Vagina (tissue), 2 donors: ENCODE data around the gene IGFBP1.
"Not testable (repeated sequence)": the region's sequence is repeated elsewhere in the genome, so short reads cannot be mapped to it uniquely, and the experiment has no call there.

Experiments
- CTCF ChIP-seq, 3 experiments: fragments of 450-650 bp in 2 of 3; fragments of 200-600 bp in 1 of 3; sonication (generic) in 1 of 3; IDR thresholded peaks; one replicate each; pipeline ENCODE4 v1.5.1; 2017 to 2019; ENCODE audit warnings: antibody characterized with exemption in 3 of 3, mild to moderate bottlenecking in 2 of 3, moderate library complexity in 2 of 3
- POLR2A ChIP-seq, 2 donors: fragments of 450-650 bp; IDR thresholded peaks; one replicate each; pipeline ENCODE4 v1.6.1; 2017; ENCODE audit warnings: antibody characterized with exemption in 2 of 2, mild to moderate bottlenecking in 2 of 2, moderate library complexity in 2 of 2
- POLR2AphosphoS5 ChIP-seq, 2 donors: sonication (generic); formaldehyde crosslinking; IDR thresholded peaks; one replicate each; pipeline ENCODE4 v1.9.0; 2017; ENCODE audit warnings: antibody characterized with exemption in 2 of 2, mild to moderate bottlenecking in 2 of 2, low read depth in 1 of 2; ENCODE audit not compliant: insufficient read depth in 1 of 2

- not testable (repeated sequence) for TF ChIP-seq CTCF (IDR thresholded peaks at IDR 0.05); POLR2A (IDR thresholded peaks at IDR 0.05); POLR2AphosphoS5 (IDR thresholded peaks at IDR 0.05; ENCODE audit: insufficient read depth in 1 of 2, low read depth in 1 of 2)
Observed at GRCh38 chr7:45855680-45856079, 32.6 kb upstream of the IGFBP1 start.
